Activated effector memory CD4-positive, alpha-beta T cell treated with anti-CD3 and anti-CD28 coated beads, Interleukin-2, amount 50 U/mL, for 16 hours (primary cell): Measurements from ENCODE around the gene KANSL1.
A peak's percentile ranks its signal among the peaks of the same experiment; 100 is the strongest.
"Not testable (repeated sequence)": the region's sequence is repeated elsewhere in the genome, so short reads cannot be mapped to it uniquely, and the experiment has no call there.

Experiments used
- DNase-seq: peaks from one replicate; pipeline ENCODE4 v3.0.0-alpha.2; 2020

Gene KANSL1

GRCh38 chr17:46193151-46193625 is at the start of gene KANSL1:
TSS of gene KANSL1 (minus strand) at chr17:46193429. CDS start at chr17:46172143, 21,286 bp downstream.
- peak; percentile 96 for DNase-seq

DNA sequence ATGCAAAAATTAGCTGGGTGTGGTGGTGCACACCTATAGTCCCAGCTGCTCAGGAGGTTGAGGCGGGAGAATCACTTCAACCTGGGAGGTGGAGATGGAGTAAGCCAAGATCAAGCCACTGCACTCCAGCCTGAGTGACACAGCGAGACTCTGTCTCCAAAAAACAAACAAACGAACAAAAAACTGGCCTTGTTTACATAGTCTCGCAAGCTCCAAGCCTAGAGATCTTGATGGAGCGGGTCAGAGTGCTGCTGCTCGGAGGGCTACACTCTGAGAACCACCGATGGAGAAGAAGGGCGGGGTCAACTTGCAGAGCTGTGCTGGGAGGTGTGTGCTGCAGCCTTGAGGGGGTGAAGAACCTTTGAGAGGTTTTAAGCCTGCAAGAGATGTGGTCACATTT is 38.1 kb upstream of the KANSL1 start:
- DNase-seq: not testable (repeated sequence)

DNA sequence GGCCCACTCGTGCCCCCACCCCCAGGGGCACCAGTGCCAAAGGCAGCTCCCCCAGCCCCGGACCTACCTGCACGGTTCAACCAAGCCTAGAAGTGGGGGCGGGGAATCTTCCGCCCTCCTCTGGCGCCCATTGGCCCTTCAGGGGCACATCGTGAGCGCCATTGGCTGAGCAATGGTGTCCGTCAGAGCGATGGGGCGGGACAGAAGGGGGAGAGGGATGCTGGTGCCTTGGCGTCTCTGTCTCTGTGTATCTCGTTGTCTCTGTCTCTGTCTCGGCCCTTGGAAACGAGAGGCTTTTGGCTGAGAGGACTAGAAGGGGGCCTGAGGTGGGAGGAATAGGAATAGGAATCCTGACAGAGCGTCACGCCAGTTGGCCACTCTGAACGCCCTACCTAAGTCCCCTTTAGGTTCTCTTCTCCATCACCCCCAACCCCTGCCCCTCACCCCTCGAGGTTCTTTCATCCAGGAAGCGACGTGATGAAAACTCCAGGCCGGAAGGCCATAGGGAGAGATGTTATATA is 32.1 kb upstream of the KANSL1 start:
- peak; percentile 98 for DNase-seq

DNA sequence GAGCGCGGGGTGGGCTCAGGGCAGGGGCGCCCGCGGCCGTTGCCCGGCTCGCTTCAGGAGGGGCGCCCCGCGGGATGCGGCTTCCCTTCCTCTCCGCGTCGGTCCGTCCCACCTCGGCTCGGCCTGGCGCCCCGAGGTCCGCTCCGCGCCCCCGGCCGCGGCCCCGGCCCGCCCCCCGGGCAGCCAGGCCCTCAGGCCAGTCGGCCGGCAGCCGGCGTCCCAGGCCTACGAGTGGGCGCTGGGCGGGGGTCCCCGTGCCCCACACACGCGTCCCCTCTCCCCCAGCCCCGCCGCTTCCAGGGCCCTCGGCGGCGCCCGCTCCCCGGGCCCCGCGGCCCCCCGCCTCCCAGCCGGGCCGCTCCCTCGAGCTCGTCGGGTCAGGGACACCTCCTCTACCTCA is 31.6 kb upstream of the KANSL1 start:
- DNase-seq: not testable (repeated sequence)

DNA sequence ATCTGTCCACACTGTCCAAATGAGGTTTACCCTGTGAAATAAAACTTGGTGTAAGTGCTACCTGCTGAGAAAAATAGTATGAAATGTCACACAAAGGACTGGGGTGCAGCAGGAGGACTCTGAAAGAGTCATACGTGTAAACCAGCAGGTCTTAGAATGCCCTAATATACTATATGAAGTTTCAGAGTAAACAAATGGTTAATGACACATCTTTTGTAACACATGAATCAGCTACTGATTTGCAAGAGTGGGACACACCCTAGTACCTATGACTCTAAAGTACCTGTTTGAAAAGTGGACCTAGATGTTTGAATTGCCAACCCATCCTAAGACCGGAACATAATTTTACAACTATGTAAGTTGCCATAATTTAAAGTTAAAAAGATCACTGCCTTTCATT is 29.8 kb upstream of the KANSL1 start:
- not testable (repeated sequence) for DNase-seq

- no peak for DNase-seq
Measured at GRCh38 chr17:46216682-46217081, 23.5 kb upstream of the KANSL1 start.

- peak; percentile 80 for DNase-seq
Measured at GRCh38 chr17:46212634-46213435, 19.6 kb upstream of the KANSL1 start.

DNA sequence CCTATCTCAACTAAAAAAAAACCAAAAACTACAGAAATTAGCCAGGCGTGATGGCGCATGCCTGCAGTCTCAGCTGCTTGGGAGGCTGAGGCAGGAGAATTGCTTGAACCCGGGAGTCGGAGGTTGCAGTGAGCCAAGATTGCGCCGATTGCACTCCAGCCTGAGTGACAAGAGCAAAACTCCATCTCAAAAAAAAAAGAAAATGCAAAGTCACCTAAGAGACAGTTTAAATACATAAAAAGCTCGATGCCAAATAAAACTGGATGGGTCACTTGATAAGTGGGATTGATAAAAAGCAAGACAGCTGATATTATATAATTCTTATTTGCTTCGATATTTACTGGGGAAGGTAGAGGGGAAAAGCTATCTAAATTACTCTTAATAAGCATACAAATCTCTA is 15.8 kb upstream of the KANSL1 start:
- DNase-seq: no peak

- no peak for DNase-seq
Measured at GRCh38 chr17:46205975-46206374, 12.7 kb upstream of the KANSL1 start.

DNA sequence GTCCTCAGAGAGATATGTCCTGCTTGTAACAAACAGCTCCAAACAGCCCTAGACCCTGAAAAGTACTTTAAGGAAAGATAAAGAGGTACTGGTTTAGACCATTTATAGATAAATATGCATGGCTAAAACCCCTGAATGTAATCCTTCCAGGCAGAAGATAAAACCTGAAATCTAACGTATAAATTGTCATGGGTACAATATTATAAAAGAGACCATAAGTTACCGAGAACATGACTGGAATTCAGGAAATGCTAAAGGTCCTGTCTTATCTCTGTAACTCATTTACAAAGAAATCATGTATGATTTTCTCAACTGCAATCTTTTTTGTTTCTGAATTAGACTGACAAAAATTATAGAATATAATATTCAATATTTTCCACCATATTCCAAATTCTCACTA is 9.2 kb upstream of the KANSL1 start:
- DNase-seq: no peak

DNA sequence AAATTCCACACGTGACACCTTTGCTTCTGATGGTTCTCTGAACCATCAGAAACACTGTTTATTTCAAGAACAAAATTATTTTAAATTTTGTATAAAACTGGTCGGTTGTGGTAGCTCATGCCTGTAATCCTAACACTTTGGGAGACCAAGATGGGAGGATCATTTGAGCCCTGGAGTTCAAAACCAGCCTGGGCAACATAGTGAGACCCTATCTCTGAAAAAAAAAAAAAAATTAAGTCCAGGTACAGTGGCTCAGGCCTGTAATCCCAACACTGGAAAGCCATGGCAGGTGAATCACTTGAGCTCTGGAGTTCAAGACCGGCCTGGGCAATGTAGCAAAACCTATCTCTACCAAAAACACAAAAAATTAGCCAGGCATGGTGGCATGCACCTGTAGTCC is 8.3 kb upstream of the KANSL1 start:
- no peak for DNase-seq

DNA sequence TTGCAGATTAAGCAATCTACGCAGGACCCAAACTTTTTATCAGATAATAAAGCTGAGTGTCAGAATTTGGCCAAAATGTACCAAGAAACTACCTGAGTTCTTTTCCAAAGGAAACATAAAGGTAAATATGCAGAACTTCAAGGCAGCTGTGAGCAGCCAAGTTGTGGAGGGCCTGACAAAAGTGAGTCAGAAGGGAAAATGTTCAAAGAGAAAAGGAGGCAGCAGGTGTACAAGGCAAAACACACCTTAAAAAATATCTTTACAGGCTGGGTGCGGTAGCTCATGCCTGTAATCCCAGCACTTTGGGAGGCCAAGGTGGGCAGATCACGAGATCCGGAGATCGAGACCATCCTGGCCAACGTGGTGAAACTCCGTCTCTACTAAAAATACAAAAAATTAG is 7.0 kb upstream of the KANSL1 start:
- DNase-seq: no peak

DNA sequence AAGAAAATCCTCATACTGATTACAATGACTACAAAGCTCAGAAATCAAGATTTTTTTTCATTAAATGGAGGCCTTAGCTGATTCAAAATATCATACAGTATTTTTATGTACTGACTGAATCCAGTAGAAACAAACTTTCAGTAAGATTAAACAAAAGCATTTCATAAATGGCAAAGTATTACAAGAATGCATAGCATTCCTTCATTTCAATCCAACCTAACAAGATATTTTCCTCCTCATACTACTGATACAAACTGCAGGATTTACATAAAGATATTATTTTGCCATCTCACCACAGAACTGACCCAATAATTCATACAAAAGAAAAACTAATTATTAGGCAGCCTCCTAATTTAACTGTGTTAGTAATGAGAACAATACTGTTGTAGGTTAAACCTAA is 6.2 kb upstream of the KANSL1 start:
- DNase-seq: no peak

- no peak for DNase-seq
Measured at GRCh38 chr17:46198233-46198632, 5.0 kb upstream of the KANSL1 start.

- DNase-seq: no peak
Measured at GRCh38 chr17:46197530-46197929, 4.3 kb upstream of the KANSL1 start.

DNA sequence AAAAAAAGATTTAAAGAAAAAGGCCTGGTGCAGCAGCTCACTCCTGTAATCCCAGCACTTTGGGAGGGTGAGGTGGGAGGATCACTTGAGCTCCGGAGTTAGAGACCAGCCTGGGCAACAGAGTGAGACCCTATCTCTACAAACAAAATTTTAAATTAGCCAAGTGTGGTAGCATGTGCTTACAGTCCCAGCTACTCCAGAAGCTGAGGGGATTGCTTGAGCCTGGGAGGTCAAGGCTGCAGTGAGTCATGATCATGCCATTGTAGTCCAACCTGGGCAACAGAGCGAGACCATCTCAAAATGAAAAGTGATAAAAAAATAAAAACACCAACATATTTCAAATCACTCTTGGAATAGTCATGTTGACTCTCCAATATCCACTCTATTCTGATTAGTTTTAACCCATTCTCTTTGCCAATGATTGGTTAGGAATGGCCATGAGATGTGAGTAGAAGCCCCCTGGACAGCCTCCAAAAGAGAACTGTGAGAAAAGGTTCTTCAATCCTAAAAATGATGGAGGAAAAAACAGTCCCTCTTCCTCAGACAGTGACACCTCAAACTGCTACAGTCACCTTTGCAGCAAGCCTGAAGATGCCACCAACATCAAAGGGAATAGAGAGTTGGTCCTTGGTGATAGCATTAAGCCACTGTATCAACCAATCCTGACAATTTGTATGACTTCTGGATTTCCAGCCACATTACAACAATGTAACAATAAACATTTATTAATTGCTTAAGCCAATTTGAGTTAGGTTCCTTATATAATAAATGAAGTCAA is 2.9 kb upstream of the KANSL1 start:
- DNase-seq: no peak

DNA sequence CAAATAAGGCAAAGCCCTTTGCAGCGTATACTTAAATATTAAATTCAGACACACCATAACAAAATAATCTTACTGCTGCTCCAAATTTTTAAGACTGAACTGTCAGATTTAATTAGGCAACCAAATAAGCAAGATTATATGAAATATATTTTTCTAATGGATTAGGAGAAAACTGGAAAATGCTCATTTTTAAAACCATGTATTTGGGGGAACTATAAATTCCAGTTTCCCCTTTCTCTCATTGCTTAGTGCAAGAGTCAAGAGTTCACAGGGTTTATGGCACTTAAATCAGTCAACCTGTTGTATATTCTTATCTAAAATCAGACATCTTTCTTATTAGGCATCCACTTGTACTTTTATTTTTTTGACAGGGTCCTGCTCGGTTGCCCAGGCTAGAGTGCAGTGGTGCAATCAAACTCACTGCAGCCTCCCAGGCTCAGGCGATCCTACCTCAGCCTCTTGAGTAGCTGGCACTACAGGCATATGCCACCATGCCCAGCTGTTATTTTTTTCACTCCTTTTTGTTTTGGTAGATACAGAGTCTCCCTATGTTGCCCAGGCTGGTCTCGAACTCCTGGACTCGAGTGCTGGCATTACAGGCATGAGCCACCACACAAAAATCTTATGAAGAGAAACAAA is 2.1 kb upstream of the KANSL1 start:
- no peak for DNase-seq

GRCh38 chr17:46194393-46195216 is 1.4 kb upstream of the KANSL1 start:
- DNase-seq: peak; percentile 78

DNA sequence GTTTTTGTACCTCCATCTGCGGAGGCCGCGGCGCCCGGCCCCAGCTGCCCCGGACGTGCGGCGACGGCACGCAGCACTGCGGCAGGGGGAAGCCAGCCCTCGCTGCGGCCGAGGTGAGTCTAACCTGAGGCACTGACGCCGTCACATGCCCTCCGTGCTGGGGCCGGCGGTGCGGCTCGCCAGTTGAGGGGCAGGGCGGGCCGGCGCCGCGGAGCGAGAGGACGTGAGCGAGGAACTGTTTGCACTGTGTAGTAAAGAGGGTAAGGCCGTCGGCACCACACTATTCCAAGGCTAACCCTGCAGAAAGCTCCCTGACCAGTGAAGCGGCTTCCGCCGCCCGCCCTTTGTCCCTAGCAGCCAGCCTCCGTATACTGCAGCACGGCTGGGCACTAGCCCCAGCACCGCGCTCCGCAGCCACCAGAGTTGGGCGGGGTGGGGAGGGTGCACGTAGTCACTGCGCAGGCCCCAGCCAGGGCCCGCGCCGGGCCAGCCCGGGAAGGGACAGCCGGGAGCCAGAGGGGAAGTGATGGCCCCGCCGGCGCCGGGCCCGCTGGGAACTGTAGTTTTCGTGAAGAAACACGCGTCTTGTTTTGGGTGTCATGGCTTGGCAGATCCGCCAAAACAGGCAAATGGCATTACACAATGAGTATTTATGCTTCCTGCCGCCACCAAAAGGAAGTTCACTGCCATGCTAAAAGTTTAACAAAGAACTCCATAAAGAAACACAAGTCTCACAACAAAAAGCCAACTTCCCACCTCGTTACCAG is 580 bp upstream of the KANSL1 start:
- peak; percentile 98 for DNase-seq

- peak; percentile 88 for DNase-seq
Measured at GRCh38 chr17:46192439-46193150, 634 bp downstream of the KANSL1 start.

DNA sequence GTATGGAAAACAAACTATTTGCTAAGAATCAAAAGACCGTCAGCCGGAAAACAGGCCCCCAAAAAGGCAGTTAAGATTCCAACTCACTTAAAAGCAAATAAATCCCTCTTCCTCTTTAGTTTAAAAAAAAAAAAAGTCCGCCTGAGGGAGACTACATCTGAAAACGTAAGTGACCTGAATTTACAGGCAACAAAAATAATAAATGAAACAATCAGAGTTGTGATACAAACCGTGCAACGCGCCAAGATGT is 1.1 kb downstream of the KANSL1 start:
- DNase-seq: no peak
